ENCODE results near the gene JKAMP. TPM values are rescaled to one million over a fixed set of nuclear protein-coding genes. Genes with fewer than 3 reads are reported as not detected.

JKAMP gene
- total RNA-seq, 4 donors from 2014 or later, result 31.9 to 110 (median 72.5) TPM

DNA sequence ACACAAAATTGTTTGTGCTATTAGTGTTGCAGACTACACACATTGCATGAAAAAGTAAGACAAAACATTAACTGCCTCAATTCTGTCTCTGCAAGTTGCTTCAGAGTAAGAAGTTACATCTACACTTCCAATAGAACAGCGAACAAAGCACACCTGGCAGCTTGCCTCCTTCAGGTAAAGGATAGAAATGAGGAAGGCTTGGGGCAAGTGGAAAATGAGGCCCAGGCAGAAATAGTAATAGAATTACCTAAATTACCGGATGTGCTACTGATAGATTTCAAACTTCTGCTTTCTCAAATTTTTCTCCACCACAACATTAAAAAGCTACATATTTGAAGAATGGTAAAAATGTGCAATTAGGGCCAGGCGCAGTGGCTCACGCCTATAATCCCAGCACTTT is 54.6 kb downstream of the JKAMP start:
- Histone ChIP-seq H3K27me3 (no peaks in the 10 kb centered on the region), H3K36me3 (no peaks in the 10 kb centered on the region), H3K9me3 (no peaks in the 10 kb centered on the region), H3K27ac (no peak overlapping the region), H3K4me3 (no peak overlapping the region), H3K4me1 (no peaks in the 10 kb centered on the region)
- TF ChIP-seq, protein P1, sequence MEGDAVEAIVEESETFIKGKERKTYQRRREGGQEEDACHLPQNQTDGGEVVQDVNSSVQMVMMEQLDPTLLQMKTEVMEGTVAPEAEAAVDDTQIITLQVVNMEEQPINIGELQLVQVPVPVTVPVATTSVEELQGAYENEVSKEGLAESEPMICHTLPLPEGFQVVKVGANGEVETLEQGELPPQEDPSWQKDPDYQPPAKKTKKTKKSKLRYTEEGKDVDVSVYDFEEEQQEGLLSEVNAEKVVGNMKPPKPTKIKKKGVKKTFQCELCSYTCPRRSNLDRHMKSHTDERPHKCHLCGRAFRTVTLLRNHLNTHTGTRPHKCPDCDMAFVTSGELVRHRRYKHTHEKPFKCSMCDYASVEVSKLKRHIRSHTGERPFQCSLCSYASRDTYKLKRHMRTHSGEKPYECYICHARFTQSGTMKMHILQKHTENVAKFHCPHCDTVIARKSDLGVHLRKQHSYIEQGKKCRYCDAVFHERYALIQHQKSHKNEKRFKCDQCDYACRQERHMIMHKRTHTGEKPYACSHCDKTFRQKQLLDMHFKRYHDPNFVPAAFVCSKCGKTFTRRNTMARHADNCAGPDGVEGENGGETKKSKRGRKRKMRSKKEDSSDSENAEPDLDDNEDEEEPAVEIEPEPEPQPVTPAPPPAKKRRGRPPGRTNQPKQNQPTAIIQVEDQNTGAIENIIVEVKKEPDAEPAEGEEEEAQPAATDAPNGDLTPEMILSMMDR (IDR thresholded peaks at IDR 0.05), result no peak
- TF ChIP-seq POLR2A (IDR thresholded peaks at IDR 0.05), result no peak
- no peak for DNase-seq
- intact Hi-C loops (cut with DNase I; ENCODE audit: low total_unique reads), result no loop called here

DNA sequence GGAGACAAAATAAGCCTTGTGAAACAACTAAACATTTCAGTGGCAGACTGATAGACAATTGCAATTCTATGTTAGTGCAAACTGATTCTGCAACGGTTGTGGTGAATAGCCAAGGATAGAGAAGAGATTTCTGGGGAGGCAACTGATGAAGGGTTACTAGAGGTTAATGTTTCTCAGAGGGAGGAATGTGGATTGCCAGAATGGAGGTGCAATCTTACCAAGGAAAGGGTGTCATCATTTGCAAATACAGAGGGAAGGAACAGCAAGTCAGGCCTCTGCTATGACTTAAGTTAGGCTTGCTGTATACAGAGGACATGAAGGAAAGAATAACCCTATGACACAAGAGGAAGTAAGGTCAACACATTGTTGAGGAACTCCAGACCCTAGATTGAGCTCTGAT is 56.5 kb downstream of the JKAMP start:
- no peaks in the 10 kb centered on the region for H3K9me3 ChIP-seq
- intact Hi-C loops (cut with DNase I; ENCODE audit: low total_unique reads), result no loop called here
- no peaks in the 10 kb centered on the region for H3K36me3 ChIP-seq
- H3K27me3 ChIP-seq, result no peaks in the 10 kb centered on the region
- DNase-seq, result no peak
- no peak for TF ChIP-seq POLR2A (IDR thresholded peaks at IDR 0.05)
- TF ChIP-seq, protein P1 (IDR thresholded peaks at IDR 0.05), result no peak
- H3K27ac ChIP-seq, result no peak overlapping the region
- H3K4me1 ChIP-seq, result no peaks in the 10 kb centered on the region
- H3K4me3 ChIP-seq, result no peak overlapping the region

DNA sequence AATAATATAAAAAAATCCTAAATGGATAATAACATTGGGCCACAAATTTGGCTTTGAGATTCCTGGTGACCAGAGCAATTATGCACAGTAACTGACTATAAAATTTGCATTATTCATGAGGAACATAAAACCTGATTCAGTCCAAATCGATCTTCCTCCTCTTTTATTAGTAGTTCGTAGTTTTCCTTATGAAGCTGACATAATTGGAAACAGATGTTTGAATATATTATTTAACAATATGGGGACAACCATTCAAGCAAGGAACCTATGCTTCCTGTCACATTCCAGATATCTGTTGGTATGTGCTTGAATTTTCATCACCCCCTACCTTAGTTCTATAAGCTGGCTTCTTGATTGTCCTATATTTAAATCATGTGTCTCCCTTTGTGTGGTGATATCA is 57.4 kb downstream of the JKAMP start:
- Histone ChIP-seq H3K4me3 (no peak overlapping the region), H3K36me3 (no peaks in the 10 kb centered on the region), H3K4me1 (no peaks in the 10 kb centered on the region), H3K27ac (no peak overlapping the region), H3K9me3 (no peaks in the 10 kb centered on the region), H3K27me3 (no peaks in the 10 kb centered on the region)
- DNase-seq, result no peak
- TF ChIP-seq POLR2A (IDR thresholded peaks at IDR 0.05), result no peak
- TF ChIP-seq, protein P1 (IDR thresholded peaks at IDR 0.05), result no peak
- intact Hi-C loops (cut with DNase I; ENCODE audit: low total_unique reads), result no loop called here

DNA sequence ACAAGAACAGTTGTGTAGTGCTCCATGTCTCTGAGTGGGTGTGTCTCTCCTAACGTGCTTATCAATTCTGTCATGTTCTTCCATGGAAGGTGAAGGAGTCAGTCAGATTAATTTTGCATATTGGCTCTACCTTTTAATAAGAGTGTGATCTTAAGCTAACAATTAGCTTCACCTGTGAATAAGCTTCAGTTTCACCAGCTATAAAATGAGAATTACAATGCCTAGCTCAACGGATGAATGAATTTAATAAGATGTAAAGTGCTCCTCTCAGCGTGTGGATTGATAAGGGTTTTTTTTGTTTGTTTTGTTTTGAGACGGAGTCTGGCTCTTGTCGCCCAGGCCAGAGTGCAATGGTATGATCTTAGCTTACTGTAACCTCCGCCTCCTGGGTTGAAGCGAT is 59.6 kb downstream of the JKAMP start:
- TF ChIP-seq POLR2A (IDR thresholded peaks at IDR 0.05), result no peak
- Histone ChIP-seq H3K4me3 (no peak overlapping the region), H3K9me3 (no peaks in the 10 kb centered on the region), H3K27me3 (no peaks in the 10 kb centered on the region), H3K36me3 (no peaks in the 10 kb centered on the region), H3K27ac (no peak overlapping the region), H3K4me1 (no peaks in the 10 kb centered on the region)
- intact Hi-C loops (cut with DNase I; ENCODE audit: low total_unique reads), result no loop called here
- no peak for DNase-seq

DNA sequence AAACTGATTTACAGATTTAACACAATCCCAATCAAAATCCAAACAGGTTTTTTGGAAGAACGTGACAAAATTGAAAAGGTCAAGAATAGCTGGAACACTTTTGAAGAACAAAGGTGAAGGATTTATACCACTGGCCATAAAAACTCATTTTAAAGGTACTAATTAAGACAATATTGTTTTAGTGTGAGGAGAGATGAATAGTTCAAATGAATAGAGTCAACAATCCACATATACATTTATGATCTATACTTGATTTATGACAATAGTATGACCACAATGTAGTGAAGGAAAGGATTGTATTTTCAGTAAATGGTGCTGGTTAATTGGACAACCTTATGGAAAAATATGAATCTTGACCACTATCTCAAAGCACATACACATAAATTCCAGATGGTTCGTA is 63.0 kb downstream of the JKAMP start:
- no peaks in the 10 kb centered on the region for H3K4me1 ChIP-seq
- no peaks in the 10 kb centered on the region for H3K36me3 ChIP-seq
- H3K4me3 ChIP-seq, result no peak overlapping the region
- no peaks in the 10 kb centered on the region for H3K9me3 ChIP-seq
- TF ChIP-seq, protein P1 (IDR thresholded peaks at IDR 0.05), result no peak
- TF ChIP-seq POLR2A (IDR thresholded peaks at IDR 0.05), result no peak
- no peaks in the 10 kb centered on the region for H3K27me3 ChIP-seq
- no peak overlapping the region for H3K27ac ChIP-seq
- DNase-seq, result no peak
- intact Hi-C loops (cut with DNase I; ENCODE audit: low total_unique reads), result no loop called here

Other genes starting within 250 kb of the JKAMP start
- gene GPR135, start 19.1 kb upstream of the JKAMP start, total RNA-seq, result 10 to 100 TPM in 1 of 4 donors, 1 to 10 TPM in 3; 2.9 to 10.2 (median 4.5) TPM
- 10 to 100 TPM; 39.4 to 98.4 (median 71.7) TPM for gene L3HYPDH, start 109 bp upstream of the JKAMP start, total RNA-seq
- under 1 TPM in 1 of 4 donors, not detected in 3; 0.41 TPM for gene CCDC175, start 92.3 kb downstream of the JKAMP start, total RNA-seq

Measured in uterus (tissue), 4 donors.